Amniotic epithelial cell (primary cell): Measurements from ENCODE around the gene ADARB1.
A peak's percentile ranks its signal among the peaks of the same experiment; 100 is the strongest.
"Not testable (repeated sequence)": the region's sequence is repeated elsewhere in the genome, so short reads cannot be mapped to it uniquely, and the experiment has no call there.

Experiments
- DNase-seq: peaks from one replicate; pipeline ENCODE4 v3.0.0-alpha.2; 2010; ENCODE audit warnings: low read depth

ADARB1 gene

GRCh38 chr21:45136500-45136899, 62.1 kb downstream of the ADARB1 start:
- no peak for DNase-seq

- DNase-seq = peak; percentile 90
These were observed 62.7 kb downstream of the ADARB1 start for GRCh38 chr21:45136927-45137611.

GRCh38 chr21:45137612-45137937, 63.2 kb downstream of the ADARB1 start:
- no peak for DNase-seq

GRCh38 chr21:45138199-45139002, 64.0 kb downstream of the ADARB1 start:
- DNase-seq = peak; percentile 70

- DNase-seq = peak; percentile 39
These were observed 64.6 kb downstream of the ADARB1 start for GRCh38 chr21:45139003-45139360.

- DNase-seq = no peak
These were observed 65.1 kb downstream of the ADARB1 start for GRCh38 chr21:45139473-45139872.

GRCh38 chr21:45140346-45140940, 66.1 kb downstream of the ADARB1 start:
- DNase-seq = peak; percentile 88

- not testable (repeated sequence) for DNase-seq
These were observed 66.6 kb downstream of the ADARB1 start for GRCh38 chr21:45140944-45141343.

- no peak for DNase-seq
These were observed 67.1 kb downstream of the ADARB1 start for GRCh38 chr21:45141507-45141906.

GRCh38 chr21:45142469-45143308, 68.3 kb downstream of the ADARB1 start:
- peak; percentile 80 for DNase-seq

GRCh38 chr21:45143855-45144254, 69.5 kb downstream of the ADARB1 start:
- no peak for DNase-seq

- DNase-seq = no peak
These were observed 70.8 kb downstream of the ADARB1 start for GRCh38 chr21:45145146-45145545.

- DNase-seq = peak; percentile 17
These were observed 71.5 kb downstream of the ADARB1 start for GRCh38 chr21:45145846-45146245.

GRCh38 chr21:45146306-45146705, 71.9 kb downstream of the ADARB1 start:
- no peak for DNase-seq

- no peak for DNase-seq
These were observed 72.4 kb downstream of the ADARB1 start for GRCh38 chr21:45146801-45147200.

- no peak for DNase-seq
These were observed 73.3 kb downstream of the ADARB1 start for GRCh38 chr21:45147473-45148315.

GRCh38 chr21:45148316-45148990, 74.1 kb downstream of the ADARB1 start:
- DNase-seq = no peak

GRCh38 chr21:45149021-45149420, 74.6 kb downstream of the ADARB1 start:
- no peak for DNase-seq

GRCh38 chr21:45150638-45151131, 76.3 kb downstream of the ADARB1 start:
- DNase-seq = no peak

- DNase-seq = no peak
These were observed 77.2 kb downstream of the ADARB1 start for GRCh38 chr21:45151445-45152160.
